Hematopoietic multipotent progenitor cell treated with erythropoietin and hydrocortisone succinate and interleukin-3 and kit ligand, for 8 days (in vitro differentiated cells): ENCODE measurements around the gene KLC4.
"Not testable (repeated sequence)": the region's sequence is repeated elsewhere in the genome, so short reads cannot be mapped to it uniquely, and the experiment has no call there.

ENCODE experiments used
- DNase-seq: peaks from one replicate; pipeline ENCODE4 v3.0.0-alpha.2; 2015

KLC4 gene

GRCh38 chr6:43074847-43075669, 15.6 kb downstream of the KLC4 start:
- no peak for DNase-seq

- no peak for DNase-seq
Observed at GRCh38 chr6:43075670-43076463, 16.4 kb downstream of the KLC4 start, which contains the start of gene PTK7. TSS of gene PTK7 (plus strand) at chr6:43076314. CDS start at chr6:43076489, 175 bp downstream.

GRCh38 chr6:43076464-43077332, 17.3 kb downstream of the KLC4 start:
- no peak for DNase-seq

GRCh38 chr6:43077333-43077809, 17.9 kb downstream of the KLC4 start:
- no peak for DNase-seq

- no peak for DNase-seq
Observed at GRCh38 chr6:43077981-43078511, 18.6 kb downstream of the KLC4 start.

GRCh38 chr6:43078691-43079090, 19.3 kb downstream of the KLC4 start:
- DNase-seq: no peak

GRCh38 chr6:43081043-43081442, 21.6 kb downstream of the KLC4 start:
- DNase-seq: no peak

GRCh38 chr6:43081922-43082321, 22.5 kb downstream of the KLC4 start:
- not testable (repeated sequence) for DNase-seq

- DNase-seq: no peak
Observed at GRCh38 chr6:43082806-43083655, 23.6 kb downstream of the KLC4 start.

- DNase-seq: no peak
Observed at GRCh38 chr6:43086022-43086658, 26.7 kb downstream of the KLC4 start.

- DNase-seq: no peak
Observed at GRCh38 chr6:43088654-43089056, 29.2 kb downstream of the KLC4 start.

GRCh38 chr6:43089467-43089866, 30.0 kb downstream of the KLC4 start:
- DNase-seq: no peak

- DNase-seq: no peak
Observed at GRCh38 chr6:43089874-43090558, 30.6 kb downstream of the KLC4 start.

GRCh38 chr6:43090559-43090956, 31.1 kb downstream of the KLC4 start:
- DNase-seq: no peak

GRCh38 chr6:43091020-43091419, 31.6 kb downstream of the KLC4 start:
- no peak for DNase-seq

- no peak for DNase-seq
Observed at GRCh38 chr6:43091436-43091991, 32.1 kb downstream of the KLC4 start.

- DNase-seq: no peak
Observed at GRCh38 chr6:43092635-43093034, 33.2 kb downstream of the KLC4 start.

GRCh38 chr6:43093436-43094289, 34.2 kb downstream of the KLC4 start:
- DNase-seq: peak; percentile 47

- no peak for DNase-seq
Observed at GRCh38 chr6:43095939-43096338, 36.5 kb downstream of the KLC4 start.
